GM19351 (cell line): ENCODE data around the gene MRPS2.
"Not testable (repeated sequence)": the region's sequence is repeated elsewhere in the genome, so short reads cannot be mapped to it uniquely, and the experiment has no call there.

ENCODE experiments used
- ATAC-seq: cut with Tn5 transposase; IDR thresholded peaks from one replicate; pipeline ENCODE4 v1.9.1; 2021; ENCODE audit warnings: mild to moderate bottlenecking, moderate library complexity; ENCODE audit not compliant: unreplicated experiment

MRPS2 gene

GRCh38 chr9:135526730-135527571 lies 26.5 kb downstream of the MRPS2 start:
- no peak for ATAC-seq

GRCh38 chr9:135528842-135529435 lies 28.5 kb downstream of the MRPS2 start:
- ATAC-seq, result not testable (repeated sequence)

DNA sequence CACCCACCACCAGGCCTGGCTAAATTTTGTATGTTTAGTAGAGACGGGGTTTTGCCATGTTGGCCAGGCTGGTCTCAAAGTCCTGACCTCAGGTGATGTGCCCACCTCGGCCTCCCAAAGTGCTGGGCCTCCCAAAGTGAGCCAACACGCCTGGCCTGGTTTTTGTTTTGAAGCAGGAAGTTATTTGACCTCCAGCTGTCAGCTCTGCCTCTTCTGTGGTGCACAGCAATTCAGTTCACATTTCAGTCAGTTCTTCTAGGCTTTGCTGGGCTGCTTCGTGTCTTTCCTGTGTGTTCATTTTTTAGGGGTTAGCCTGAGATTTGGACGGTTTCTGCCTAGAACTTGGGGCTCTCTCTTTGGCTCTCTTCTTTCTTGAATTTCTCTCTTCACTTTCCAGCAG lies 29.7 kb downstream of the MRPS2 start:
- ATAC-seq, result no peak

DNA sequence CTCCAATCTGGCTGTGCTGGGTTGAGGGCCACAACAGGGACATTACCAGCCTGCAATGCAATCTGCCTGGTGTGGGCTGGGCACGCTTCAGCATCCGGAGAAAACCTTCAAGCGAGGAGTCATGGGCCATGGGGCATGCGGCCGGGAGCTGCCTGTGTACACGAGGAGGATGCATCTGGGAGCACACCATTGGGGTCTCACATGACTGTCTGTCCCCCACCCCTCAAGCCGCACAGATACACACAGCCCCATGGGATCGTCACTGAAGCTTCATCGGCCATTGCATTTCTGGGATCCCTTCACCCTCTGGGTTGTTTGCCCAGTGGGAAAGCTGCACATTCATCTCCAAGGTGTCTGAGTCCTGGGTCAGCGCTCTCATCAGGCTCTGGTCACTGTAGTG lies 30.6 kb downstream of the MRPS2 start:
- no peak for ATAC-seq

- no peak for ATAC-seq
Measured at GRCh38 chr9:135533113-135533512, 32.6 kb downstream of the MRPS2 start.

- ATAC-seq, result no peak
Measured at GRCh38 chr9:135533674-135534073, 33.2 kb downstream of the MRPS2 start.

GRCh38 chr9:135534192-135534711 lies 33.8 kb downstream of the MRPS2 start:
- not testable (repeated sequence) for ATAC-seq

DNA sequence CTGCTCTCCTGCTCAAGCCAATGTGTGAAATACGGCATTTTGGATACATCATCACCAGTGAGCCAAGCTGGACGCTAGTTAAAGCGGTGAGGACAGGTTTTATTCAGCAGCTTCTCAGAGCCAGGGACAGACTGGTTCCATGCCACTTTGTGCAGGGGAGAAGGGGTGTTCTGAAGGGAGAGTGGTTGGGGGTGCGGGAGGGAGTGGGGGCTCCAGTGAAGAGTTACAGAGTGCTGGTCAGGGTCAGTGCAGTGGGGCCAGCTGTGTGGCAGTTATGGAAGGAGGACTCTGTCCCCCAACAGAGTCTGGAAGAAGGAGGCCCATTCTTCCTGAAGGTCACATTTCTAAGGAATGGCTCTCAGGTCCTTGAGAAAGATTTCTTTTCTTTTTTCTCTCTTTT lies 34.3 kb downstream of the MRPS2 start:
- ATAC-seq, result not testable (repeated sequence)

- not testable (repeated sequence) for ATAC-seq
Measured at GRCh38 chr9:135535631-135536030, 35.1 kb downstream of the MRPS2 start.

GRCh38 chr9:135536216-135536615 lies 35.7 kb downstream of the MRPS2 start:
- ATAC-seq, result no peak

GRCh38 chr9:135543262-135543894 lies 42.9 kb downstream of the MRPS2 start:
- ATAC-seq, result not testable (repeated sequence)

- ATAC-seq, result no peak
Measured at GRCh38 chr9:135544981-135545635, 44.6 kb downstream of the MRPS2 start.

- ATAC-seq, result not testable (repeated sequence)
Measured at GRCh38 chr9:135545646-135546176, 45.2 kb downstream of the MRPS2 start, which contains the start of gene OBP2A. TSS of gene OBP2A (plus strand) at chr9:135546126. CDS start at chr9:135546181, 55 bp downstream.

DNA sequence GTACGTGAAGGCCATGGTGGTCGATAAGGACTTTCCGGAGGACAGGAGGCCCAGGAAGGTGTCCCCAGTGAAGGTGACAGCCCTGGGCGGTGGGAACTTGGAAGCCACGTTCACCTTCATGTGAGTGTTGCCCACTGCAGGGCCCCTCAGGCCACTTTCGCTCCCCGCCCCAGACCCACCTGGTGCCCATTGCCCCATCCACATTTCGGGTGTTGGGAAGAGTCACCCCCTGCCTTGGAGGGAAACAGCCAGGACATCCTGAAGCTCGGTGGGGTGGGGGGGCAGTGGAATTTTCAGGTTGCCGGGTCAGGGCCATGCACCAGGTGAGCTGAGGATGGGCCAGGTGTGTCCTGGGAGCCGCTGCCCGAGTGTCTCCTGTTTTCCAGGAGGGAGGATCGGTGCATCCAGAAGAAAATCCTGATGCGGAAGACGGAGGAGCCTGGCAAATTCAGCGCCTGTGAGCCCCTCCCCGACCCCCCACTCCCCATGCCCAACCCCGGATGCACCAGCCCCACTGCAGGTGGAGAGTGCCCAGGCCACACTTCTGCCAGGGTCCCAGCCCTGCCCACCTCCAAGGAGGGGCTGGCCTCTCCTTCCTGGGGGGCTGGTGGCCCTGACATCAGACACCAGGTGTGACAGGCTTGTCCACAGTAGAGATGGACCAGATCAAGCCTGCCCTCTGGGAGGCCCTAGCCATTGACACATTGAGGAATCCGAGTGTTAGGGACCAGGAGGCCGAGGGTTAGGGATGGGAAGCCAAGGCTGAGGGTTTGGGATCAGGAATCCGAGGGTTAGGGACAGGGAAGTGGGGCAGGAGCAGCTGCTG lies 46.5 kb downstream of the MRPS2 start:
- ATAC-seq, result not testable (repeated sequence)

DNA sequence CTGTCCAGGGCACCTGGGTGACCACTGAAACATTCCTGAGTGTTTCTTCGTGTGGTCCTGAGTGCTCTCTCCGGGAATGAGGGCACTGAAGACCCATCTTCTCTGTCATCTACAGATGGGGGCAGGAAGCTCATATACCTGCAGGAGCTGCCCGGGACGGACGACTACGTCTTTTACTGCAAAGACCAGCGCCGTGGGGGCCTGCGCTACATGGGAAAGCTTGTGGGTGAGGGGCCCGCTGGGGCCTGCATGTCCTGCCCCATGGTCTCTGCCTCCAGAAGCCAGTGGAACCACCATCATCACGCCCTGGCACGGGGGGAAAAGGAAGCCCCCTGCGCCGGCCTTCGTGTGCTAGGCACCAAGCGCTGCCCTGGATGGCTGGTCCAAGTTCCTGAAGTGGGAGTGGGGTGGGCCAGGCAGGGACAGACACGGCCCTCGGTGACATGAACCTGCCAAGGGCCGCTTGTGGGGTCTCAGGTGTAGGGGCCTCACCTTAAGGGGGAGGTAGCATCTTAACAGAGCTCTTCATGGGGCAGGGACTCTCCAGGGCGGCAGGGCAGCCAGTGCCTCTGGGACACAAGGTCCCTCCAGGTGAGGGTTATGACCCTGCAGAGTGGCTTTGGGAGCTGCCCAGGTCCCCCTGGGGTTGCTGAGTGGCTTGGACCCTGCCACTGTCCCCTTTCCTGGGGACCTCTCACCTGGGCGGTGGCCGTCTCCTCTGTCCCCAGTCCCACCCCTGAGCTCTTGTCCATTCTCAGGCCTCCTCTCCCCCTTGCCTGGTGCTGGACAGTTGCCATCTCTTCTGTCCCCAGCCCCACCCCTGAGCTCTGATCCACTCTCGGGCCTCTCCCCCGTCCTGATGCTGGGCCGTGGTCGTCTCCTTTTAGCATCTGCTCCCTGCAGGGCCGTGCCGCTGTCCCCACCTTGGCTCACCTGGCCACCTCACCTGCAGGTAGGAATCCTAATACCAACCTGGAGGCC lies 47.6 kb downstream of the MRPS2 start:
- ATAC-seq, result no peak

- ATAC-seq, result not testable (repeated sequence)
Measured at GRCh38 chr9:135549478-135550343, 49.2 kb downstream of the MRPS2 start.

DNA sequence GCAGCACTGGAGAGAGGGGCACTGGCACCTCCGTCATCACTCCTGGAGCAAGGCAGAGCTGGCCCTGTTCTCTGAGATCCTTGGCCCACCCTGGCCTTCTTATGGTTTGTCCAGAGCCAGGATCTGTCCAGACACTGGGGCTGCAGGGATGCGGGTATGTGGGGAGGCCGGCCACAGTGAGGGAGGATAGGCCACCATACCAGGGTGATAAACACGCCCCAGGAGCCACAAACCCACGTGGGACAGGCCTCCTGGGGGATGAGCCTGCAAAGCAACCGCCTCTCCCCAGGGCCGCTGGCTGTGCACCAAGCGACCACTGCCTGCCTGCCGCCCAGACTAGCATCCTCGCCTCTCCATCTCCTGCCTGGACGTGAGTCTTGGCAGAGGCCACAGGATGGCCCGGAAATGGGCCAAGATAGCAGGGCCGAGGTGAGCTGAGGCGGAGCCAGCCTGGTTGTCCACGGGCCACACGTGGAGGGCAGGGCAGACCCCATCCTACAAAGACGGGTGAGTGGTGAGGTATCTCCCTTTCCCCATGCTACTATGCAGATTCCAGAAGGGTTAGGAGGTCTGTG lies 49.9 kb downstream of the MRPS2 start:
- ATAC-seq, result no peak
